Osteocyte (in vitro differentiated cells): ENCODE data around the gene NUDT3. TPM values are rescaled to one million over a fixed set of nuclear protein-coding genes. Genes with fewer than 3 reads are reported as not detected.

Experiments
- DNase-seq: peaks from one replicate; pipeline ENCODE4 v3.0.0; 2021; ENCODE audit warnings: mixed read lengths; ENCODE audit not compliant: unreplicated experiment; ENCODE audit errors: extremely low spot score
- H3K27ac Mint-ChIP-seq: one replicate; pipeline ENCODE4 v1.8.0; 2021; ENCODE audit warnings: mild to moderate bottlenecking, mixed read lengths; ENCODE audit not compliant: unreplicated experiment
- H3K27me3 Mint-ChIP-seq: one replicate; pipeline ENCODE4 v1.8.0; 2021; ENCODE audit warnings: mixed read lengths; ENCODE audit not compliant: unreplicated experiment
- H3K36me3 Mint-ChIP-seq: one replicate; pipeline ENCODE4 v1.8.0; 2021; ENCODE audit warnings: mixed read lengths; ENCODE audit not compliant: unreplicated experiment
- H3K4me1 Mint-ChIP-seq: one replicate; pipeline ENCODE4 v1.8.0; 2021; ENCODE audit warnings: mixed read lengths; ENCODE audit not compliant: unreplicated experiment
- H3K4me3 Mint-ChIP-seq: one replicate; pipeline ENCODE4 v1.8.0; 2021; ENCODE audit warnings: mild to moderate bottlenecking, moderate library complexity, mixed read lengths; ENCODE audit not compliant: unreplicated experiment
- H3K9me3 Mint-ChIP-seq: one replicate; pipeline ENCODE4 v1.8.0; 2021; ENCODE audit warnings: mixed read lengths; ENCODE audit not compliant: unreplicated experiment
- total RNA-seq: library from RNA; stranded (reverse); gene quantifications from 2 replicates; pipeline ENCODE4 v1.2.1, GENCODE V29; 2021
- TF ChIP-seq, protein P1 (sequence below): fragments of 200-600 bp; sonication (generic); IDR thresholded peaks from 2 replicates; pipeline ENCODE4 v1.5.0; 2021; ENCODE audit warnings: antibody characterized with exemption, mild to moderate bottlenecking, moderate library complexity

Gene NUDT3
- total RNA-seq, 1 donor from 2014 or later: 32.0 TPM

DNA sequence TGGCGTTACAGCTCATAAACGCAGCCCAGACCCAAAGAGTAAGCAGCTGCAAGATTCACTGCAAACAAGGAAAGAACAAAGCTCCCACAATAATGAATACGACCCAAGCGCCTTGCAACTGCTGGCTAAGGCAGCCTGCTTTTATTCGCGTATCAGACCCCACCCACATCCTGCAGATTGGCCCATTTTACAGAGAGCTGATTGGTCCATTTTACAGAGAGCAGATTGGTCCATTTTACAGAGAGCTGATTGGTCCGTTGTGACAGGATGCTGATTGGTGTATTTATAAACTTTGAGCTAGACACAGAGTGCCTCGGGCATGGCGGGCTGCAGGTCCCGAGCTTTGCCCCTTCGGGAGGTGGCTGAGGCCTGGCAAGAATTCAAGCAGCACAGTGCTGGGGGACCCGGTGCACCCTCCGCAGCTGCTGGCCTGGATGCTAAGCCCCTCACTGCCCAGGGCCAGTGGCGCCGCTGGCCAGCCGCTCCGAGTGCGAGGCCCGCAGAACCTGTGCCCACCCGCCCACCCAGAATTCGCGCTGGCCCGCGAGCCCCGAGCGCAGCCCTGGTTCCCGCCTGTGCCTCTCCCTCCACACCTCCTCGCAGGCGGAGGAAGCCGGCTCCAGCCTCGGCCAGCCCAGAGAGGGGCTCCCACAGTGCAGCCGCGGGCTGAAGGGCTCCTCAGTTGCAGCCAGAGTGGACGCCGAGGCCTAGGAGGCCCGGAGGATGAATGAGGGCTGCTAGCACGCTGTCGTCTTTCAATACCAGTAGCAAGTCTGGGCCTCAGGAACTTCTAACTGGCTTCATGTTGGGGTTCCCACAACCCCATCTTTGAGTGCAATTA, 44.6 kb upstream of the NUDT3 start:
- H3K4me1 Mint-ChIP-seq: no peaks in the 10 kb centered on the region
- H3K27ac Mint-ChIP-seq: no peak overlapping the region
- TF ChIP-seq, protein P1, sequence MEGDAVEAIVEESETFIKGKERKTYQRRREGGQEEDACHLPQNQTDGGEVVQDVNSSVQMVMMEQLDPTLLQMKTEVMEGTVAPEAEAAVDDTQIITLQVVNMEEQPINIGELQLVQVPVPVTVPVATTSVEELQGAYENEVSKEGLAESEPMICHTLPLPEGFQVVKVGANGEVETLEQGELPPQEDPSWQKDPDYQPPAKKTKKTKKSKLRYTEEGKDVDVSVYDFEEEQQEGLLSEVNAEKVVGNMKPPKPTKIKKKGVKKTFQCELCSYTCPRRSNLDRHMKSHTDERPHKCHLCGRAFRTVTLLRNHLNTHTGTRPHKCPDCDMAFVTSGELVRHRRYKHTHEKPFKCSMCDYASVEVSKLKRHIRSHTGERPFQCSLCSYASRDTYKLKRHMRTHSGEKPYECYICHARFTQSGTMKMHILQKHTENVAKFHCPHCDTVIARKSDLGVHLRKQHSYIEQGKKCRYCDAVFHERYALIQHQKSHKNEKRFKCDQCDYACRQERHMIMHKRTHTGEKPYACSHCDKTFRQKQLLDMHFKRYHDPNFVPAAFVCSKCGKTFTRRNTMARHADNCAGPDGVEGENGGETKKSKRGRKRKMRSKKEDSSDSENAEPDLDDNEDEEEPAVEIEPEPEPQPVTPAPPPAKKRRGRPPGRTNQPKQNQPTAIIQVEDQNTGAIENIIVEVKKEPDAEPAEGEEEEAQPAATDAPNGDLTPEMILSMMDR: no peak
- no peak overlapping the region for H3K4me3 Mint-ChIP-seq
- H3K27me3 Mint-ChIP-seq: peaks cover 6% of the 10 kb centered on the region
- no peak for DNase-seq
- peaks cover 3% of the 10 kb centered on the region for H3K36me3 Mint-ChIP-seq
- H3K9me3 Mint-ChIP-seq: peaks cover 6% of the 10 kb centered on the region

DNA sequence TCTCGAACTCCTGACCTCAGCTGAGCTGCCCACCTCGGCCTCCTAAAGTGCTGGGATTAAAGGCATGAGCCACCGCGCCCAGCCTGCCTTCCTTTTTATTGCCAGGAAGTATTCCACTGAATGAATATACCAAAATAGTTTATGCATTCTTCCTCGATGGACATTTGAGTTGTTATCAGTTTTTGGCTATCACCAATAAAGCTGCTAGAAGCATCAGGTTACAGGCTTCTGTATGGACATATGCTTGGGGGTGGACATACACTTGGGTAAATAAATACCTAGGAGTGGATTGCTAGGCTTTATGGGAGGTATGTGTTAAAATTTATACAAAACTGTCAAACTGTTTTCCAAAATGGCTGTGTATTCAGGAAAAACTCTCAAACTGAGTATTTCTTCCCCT, 43.4 kb upstream of the NUDT3 start:
- H3K4me1 Mint-ChIP-seq: no peaks in the 10 kb centered on the region

DNA sequence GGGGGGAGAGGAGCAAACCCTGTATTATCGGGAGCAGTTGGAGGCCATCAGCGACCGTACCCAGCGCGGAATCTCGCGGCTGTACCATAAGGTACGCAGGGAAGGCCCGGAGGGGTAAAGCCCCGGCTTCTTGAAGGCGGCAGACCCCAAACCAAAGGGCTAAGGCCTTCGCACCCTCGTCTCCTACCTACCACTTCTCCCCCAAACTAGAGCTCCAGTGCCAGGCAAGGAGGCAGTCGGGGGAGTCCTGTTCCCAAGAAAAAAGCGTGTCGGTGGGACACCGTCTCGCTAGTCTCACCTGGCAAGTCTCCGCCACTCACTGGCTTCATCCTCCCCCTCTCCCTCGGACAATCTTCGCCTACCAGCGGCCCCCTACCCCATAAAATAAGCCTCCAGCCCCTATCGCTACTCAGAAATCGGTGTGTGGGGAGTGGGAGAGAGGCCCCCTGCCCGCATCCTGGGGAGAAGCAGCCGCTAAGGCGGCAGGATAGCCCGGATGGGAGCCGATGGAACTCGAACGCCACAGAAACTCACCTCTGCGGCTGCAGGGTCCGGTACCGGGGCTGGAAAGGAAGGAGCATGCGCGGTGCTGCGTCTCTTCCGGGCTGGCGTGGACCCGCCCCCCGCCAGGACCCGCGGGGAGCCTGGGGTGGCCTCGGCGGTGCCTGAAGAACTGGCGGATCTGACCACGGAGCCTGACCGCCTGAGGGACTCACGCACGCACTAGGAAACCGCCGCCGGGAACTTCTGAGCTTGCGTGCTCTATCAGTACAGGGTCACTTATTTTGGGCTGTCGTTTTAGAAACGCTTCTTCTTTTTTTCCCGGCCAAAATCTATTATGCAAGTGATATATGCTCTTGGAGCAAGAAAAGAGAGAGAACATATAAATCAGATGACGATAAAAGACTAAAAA, 33.3 kb upstream of the NUDT3 start, which contains the start of gene RPS10:
Gene RPS10 (minus strand): TSS at position 572 of the 913 bp plus-strand sequence. CDS start 848 bp downstream, outside the sequence.
- peaks cover 4% of the 10 kb centered on the region for H3K9me3 Mint-ChIP-seq
- peak; percentile 98 for DNase-seq
- TF ChIP-seq, protein P1: no peak
- peak within 1 kb of the TSS; percentile 98 for H3K4me3 Mint-ChIP-seq
- peaks cover 7% of the 10 kb centered on the region for H3K27me3 Mint-ChIP-seq
- H3K4me1 Mint-ChIP-seq: peaks cover 15% of the 10 kb centered on the region
- H3K27ac Mint-ChIP-seq: peak within 1 kb of the TSS; percentile 99
- H3K36me3 Mint-ChIP-seq: peaks cover 19% of the 10 kb centered on the region

More for the DNA sequence above, 43.4 kb upstream of the NUDT3 start:
- TF ChIP-seq, protein P1: no peak
- DNase-seq: no peak
- peaks cover 3% of the 10 kb centered on the region for H3K36me3 Mint-ChIP-seq
- no peak overlapping the region for H3K4me3 Mint-ChIP-seq
- peaks cover 6% of the 10 kb centered on the region for H3K27me3 Mint-ChIP-seq
- H3K9me3 Mint-ChIP-seq: peaks cover 6% of the 10 kb centered on the region
- H3K27ac Mint-ChIP-seq: no peak overlapping the region

DNA sequence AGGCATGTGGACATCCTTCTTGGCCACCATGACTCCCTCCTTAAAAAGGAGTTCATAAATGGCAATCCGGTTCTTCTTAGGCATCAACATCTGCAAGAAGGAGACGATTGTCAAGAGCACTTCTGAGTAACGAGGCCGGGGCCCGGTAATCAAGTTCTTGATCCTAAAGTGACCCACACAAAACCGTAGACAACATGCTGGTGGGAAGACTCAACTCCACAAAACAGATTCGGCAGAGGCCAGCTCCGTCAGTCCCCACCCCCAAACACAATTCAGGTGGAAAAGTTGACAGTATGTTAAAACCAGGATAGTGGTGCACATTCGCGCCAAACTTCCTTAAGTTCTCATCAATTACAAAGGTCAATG, 32.6 kb upstream of the NUDT3 start:
- no peaks in the 10 kb centered on the region for H3K9me3 Mint-ChIP-seq
- peaks cover 15% of the 10 kb centered on the region for H3K4me1 Mint-ChIP-seq

More for the DNA sequence above, 32.6 kb upstream of the NUDT3 start:
- H3K36me3 Mint-ChIP-seq: peaks cover 20% of the 10 kb centered on the region
- peak overlapping the region; percentile 98 for H3K4me3 Mint-ChIP-seq
- H3K27me3 Mint-ChIP-seq: peaks cover 4% of the 10 kb centered on the region
- DNase-seq: no peak
- H3K27ac Mint-ChIP-seq: peak overlapping the region; percentile 99
- TF ChIP-seq, protein P1: no peak
